Measurements from ENCODE around the gene B9D2.

B9D2 gene

GRCh38 chr19:41357746-41358145 is 6.2 kb downstream of the B9D2 start:
- H3K9ac ChIP-seq (ENCODE audit: low read depth in 1 of 2, low read length in 2 of 2), result no peak overlapping the region
- peaks cover 0 to 4% of the 10 kb centered on the region in 2 donors for H3K27me3 ChIP-seq (ENCODE audit: control insufficient read depth in 2 of 2, insufficient read depth in 2 of 2, low read length in 2 of 2)
- H3K4me1 ChIP-seq (ENCODE audit: control insufficient read depth in 2 of 2, insufficient read depth in 2 of 2, low read length in 2 of 2), result peaks cover 11 to 14% of the 10 kb centered on the region in 2 donors
- H3K27ac ChIP-seq (ENCODE audit: low read depth in 2 of 2, low read length in 2 of 2), result no peak overlapping the region
- H3K9me3 ChIP-seq (ENCODE audit: control insufficient read depth in 2 of 2, low read length in 2 of 2), result no peaks in the 10 kb centered on the region
- no peak overlapping the region for H3K4me3 ChIP-seq (ENCODE audit: low read length in 2 of 2)
- H3K36me3 ChIP-seq (ENCODE audit: control insufficient read depth in 2 of 2, insufficient read depth in 2 of 2, low read length in 2 of 2), result no peaks in the 10 kb centered on the region

- peaks cover 8 to 10% of the 10 kb centered on the region in 2 donors for H3K4me1 ChIP-seq (ENCODE audit: control insufficient read depth in 2 of 2, insufficient read depth in 2 of 2, low read length in 2 of 2)
- H3K27ac ChIP-seq (ENCODE audit: low read depth in 2 of 2, low read length in 2 of 2), result peak overlapping the region in 1 of 2 donors; percentile 32
- H3K9ac ChIP-seq (ENCODE audit: low read depth in 1 of 2, low read length in 2 of 2), result no peak overlapping the region
- no peaks in the 10 kb centered on the region for H3K9me3 ChIP-seq (ENCODE audit: control insufficient read depth in 2 of 2, low read length in 2 of 2)
- peaks cover 0 to 8% of the 10 kb centered on the region in 2 donors for H3K27me3 ChIP-seq (ENCODE audit: control insufficient read depth in 2 of 2, insufficient read depth in 2 of 2, low read length in 2 of 2)
- H3K4me3 ChIP-seq (ENCODE audit: low read length in 2 of 2), result no peak overlapping the region
- H3K36me3 ChIP-seq (ENCODE audit: control insufficient read depth in 2 of 2, insufficient read depth in 2 of 2, low read length in 2 of 2), result no peaks in the 10 kb centered on the region
Measured at GRCh38 chr19:41356984-41357739, 6.8 kb downstream of the B9D2 start.

GRCh38 chr19:41355802-41356201 is 8.1 kb downstream of the B9D2 start:
- H3K36me3 ChIP-seq (ENCODE audit: control insufficient read depth in 2 of 2, insufficient read depth in 2 of 2, low read length in 2 of 2), result no peaks in the 10 kb centered on the region
- H3K9ac ChIP-seq (ENCODE audit: low read depth in 1 of 2, low read length in 2 of 2), result no peak overlapping the region
- no peak overlapping the region for H3K27ac ChIP-seq (ENCODE audit: low read depth in 2 of 2, low read length in 2 of 2)
- peaks cover 0 to 17% of the 10 kb centered on the region in 2 donors for H3K27me3 ChIP-seq (ENCODE audit: control insufficient read depth in 2 of 2, insufficient read depth in 2 of 2, low read length in 2 of 2)
- peaks cover 15 to 18% of the 10 kb centered on the region in 2 donors for H3K4me1 ChIP-seq (ENCODE audit: control insufficient read depth in 2 of 2, insufficient read depth in 2 of 2, low read length in 2 of 2)
- H3K4me3 ChIP-seq (ENCODE audit: low read length in 2 of 2), result no peak overlapping the region
- H3K9me3 ChIP-seq (ENCODE audit: control insufficient read depth in 2 of 2, low read length in 2 of 2), result no peaks in the 10 kb centered on the region

GRCh38 chr19:41355035-41355434 is 8.9 kb downstream of the B9D2 start:
- peaks cover 0 to 18% of the 10 kb centered on the region in 2 donors for H3K27me3 ChIP-seq (ENCODE audit: control insufficient read depth in 2 of 2, insufficient read depth in 2 of 2, low read length in 2 of 2)
- no peaks in the 10 kb centered on the region for H3K36me3 ChIP-seq (ENCODE audit: control insufficient read depth in 2 of 2, insufficient read depth in 2 of 2, low read length in 2 of 2)
- no peak overlapping the region for H3K27ac ChIP-seq (ENCODE audit: low read depth in 2 of 2, low read length in 2 of 2)
- H3K9ac ChIP-seq (ENCODE audit: low read depth in 1 of 2, low read length in 2 of 2), result no peak overlapping the region
- H3K4me1 ChIP-seq (ENCODE audit: control insufficient read depth in 2 of 2, insufficient read depth in 2 of 2, low read length in 2 of 2), result peaks cover 19 to 20% of the 10 kb centered on the region in 2 donors
- no peak overlapping the region for H3K4me3 ChIP-seq (ENCODE audit: low read length in 2 of 2)
- no peaks in the 10 kb centered on the region for H3K9me3 ChIP-seq (ENCODE audit: control insufficient read depth in 2 of 2, low read length in 2 of 2)

- H3K9ac ChIP-seq (ENCODE audit: low read depth in 1 of 2, low read length in 2 of 2), result peak overlapping the region in 1 of 2 donors; percentile 55
- no peaks in the 10 kb centered on the region for H3K36me3 ChIP-seq (ENCODE audit: control insufficient read depth in 2 of 2, insufficient read depth in 2 of 2, low read length in 2 of 2)
- peak overlapping the region in 1 of 2 donors; percentile 77 for H3K27ac ChIP-seq (ENCODE audit: low read depth in 2 of 2, low read length in 2 of 2)
- peaks cover 0 to 18% of the 10 kb centered on the region in 2 donors for H3K27me3 ChIP-seq (ENCODE audit: control insufficient read depth in 2 of 2, insufficient read depth in 2 of 2, low read length in 2 of 2)
- peaks cover 19 to 20% of the 10 kb centered on the region in 2 donors for H3K4me1 ChIP-seq (ENCODE audit: control insufficient read depth in 2 of 2, insufficient read depth in 2 of 2, low read length in 2 of 2)
- H3K9me3 ChIP-seq (ENCODE audit: control insufficient read depth in 2 of 2, low read length in 2 of 2), result no peaks in the 10 kb centered on the region
- H3K4me3 ChIP-seq (ENCODE audit: low read length in 2 of 2), result peak overlapping the region; percentile 20 to 51
Measured at GRCh38 chr19:41354343-41354953, 9.5 kb downstream of the B9D2 start.

GRCh38 chr19:41353466-41354342 is 10.2 kb downstream of the B9D2 start, which contains the start of gene TGFB1:
Gene TGFB1, minus strand, starts transcription at chr19:41353922. Its CDS starts 878 bp downstream, at chr19:41353044.
- Histone ChIP-seq H3K9me3 (ENCODE audit: control insufficient read depth in 2 of 2, low read length in 2 of 2) (no peaks in the 10 kb centered on the region), H3K27ac (ENCODE audit: low read depth in 2 of 2, low read length in 2 of 2) (peak within 1 kb of the TSS; percentile 77), H3K36me3 (ENCODE audit: control insufficient read depth in 2 of 2, insufficient read depth in 2 of 2, low read length in 2 of 2) (no peaks in the 10 kb centered on the region), H3K27me3 (ENCODE audit: control insufficient read depth in 2 of 2, insufficient read depth in 2 of 2, low read length in 2 of 2) (peaks cover 0 to 18% of the 10 kb centered on the region in 2 donors), H3K4me3 (ENCODE audit: low read length in 2 of 2) (peak within 1 kb of the TSS; percentile 66 to 80), H3K4me1 (ENCODE audit: control insufficient read depth in 2 of 2, insufficient read depth in 2 of 2, low read length in 2 of 2) (peaks cover 19 to 20% of the 10 kb centered on the region in 2 donors), H3K9ac (ENCODE audit: low read depth in 1 of 2, low read length in 2 of 2) (peak within 1 kb of the TSS; percentile 67 to 77)

GRCh38 chr19:41352609-41353465 is 11.1 kb downstream of the B9D2 start:
- Histone ChIP-seq H3K4me3 (ENCODE audit: low read length in 2 of 2) (peak overlapping the region; percentile 66 to 80), H3K4me1 (ENCODE audit: control insufficient read depth in 2 of 2, insufficient read depth in 2 of 2, low read length in 2 of 2) (peaks cover 19 to 20% of the 10 kb centered on the region in 2 donors), H3K9me3 (ENCODE audit: control insufficient read depth in 2 of 2, low read length in 2 of 2) (no peaks in the 10 kb centered on the region), H3K9ac (ENCODE audit: low read depth in 1 of 2, low read length in 2 of 2) (peak overlapping the region; percentile 67 to 77), H3K27ac (ENCODE audit: low read depth in 2 of 2, low read length in 2 of 2) (peak overlapping the region; percentile 77), H3K36me3 (ENCODE audit: control insufficient read depth in 2 of 2, insufficient read depth in 2 of 2, low read length in 2 of 2) (no peaks in the 10 kb centered on the region), H3K27me3 (ENCODE audit: control insufficient read depth in 2 of 2, insufficient read depth in 2 of 2, low read length in 2 of 2) (peaks cover 0 to 18% of the 10 kb centered on the region in 2 donors)

- H3K9me3 ChIP-seq (ENCODE audit: control insufficient read depth in 2 of 2, low read length in 2 of 2), result no peaks in the 10 kb centered on the region
- H3K27ac ChIP-seq (ENCODE audit: low read depth in 2 of 2, low read length in 2 of 2), result peak overlapping the region; percentile 77
- peak overlapping the region; percentile 67 to 72 for H3K9ac ChIP-seq (ENCODE audit: low read depth in 1 of 2, low read length in 2 of 2)
- peaks cover 19 to 20% of the 10 kb centered on the region in 2 donors for H3K4me1 ChIP-seq (ENCODE audit: control insufficient read depth in 2 of 2, insufficient read depth in 2 of 2, low read length in 2 of 2)
- no peaks in the 10 kb centered on the region for H3K36me3 ChIP-seq (ENCODE audit: control insufficient read depth in 2 of 2, insufficient read depth in 2 of 2, low read length in 2 of 2)
- H3K27me3 ChIP-seq (ENCODE audit: control insufficient read depth in 2 of 2, insufficient read depth in 2 of 2, low read length in 2 of 2), result peaks cover 0 to 18% of the 10 kb centered on the region in 2 donors
- peak overlapping the region; percentile 66 to 80 for H3K4me3 ChIP-seq (ENCODE audit: low read length in 2 of 2)
Measured at GRCh38 chr19:41352279-41352608, 11.7 kb downstream of the B9D2 start.
